ENCODE results near the gene NFATC1. TPM values are rescaled to one million over a fixed set of nuclear protein-coding genes. Genes with fewer than 3 reads are reported as not detected.

NFATC1 gene
- total RNA-seq, 1 donor from 2014 or later, result 21.9 TPM

- no peak overlapping the region for H3K4me3 ChIP-seq
- H3K36me3 ChIP-seq, result no peaks in the 10 kb centered on the region
- TF ChIP-seq POLR2A (IDR thresholded peaks at IDR 0.05), result no peak
- no peak for TF ChIP-seq CTCF (IDR thresholded peaks at IDR 0.05)
- no peak for TF ChIP-seq POLR2AphosphoS5 (IDR thresholded peaks at IDR 0.05; ENCODE audit: insufficient read depth in 1 of 2, low read depth in 1 of 2)
- no peaks in the 10 kb centered on the region for H3K4me1 ChIP-seq
- no peaks in the 10 kb centered on the region for H3K9me3 ChIP-seq
- DNase-seq (ENCODE audit: extremely low spot score in 2 of 2), result no peak
- H3K27me3 ChIP-seq, result no peaks in the 10 kb centered on the region
- H3K27ac ChIP-seq, result no peak overlapping the region
- intact Hi-C loops (cut with DNase I), result no loop called here
These were observed 10.9 kb upstream of the NFATC1 start for GRCh38 chr18:79384834-79385233.

- no peak for TF ChIP-seq CTCF (IDR thresholded peaks at IDR 0.05)
- H3K4me3 ChIP-seq, result no peak overlapping the region
- no peaks in the 10 kb centered on the region for H3K9me3 ChIP-seq
- no peak overlapping the region for H3K27ac ChIP-seq
- no peaks in the 10 kb centered on the region for H3K27me3 ChIP-seq
- DNase-seq (ENCODE audit: extremely low spot score in 2 of 2), result no peak
- H3K36me3 ChIP-seq, result no peaks in the 10 kb centered on the region
- intact Hi-C loops (cut with DNase I), result no loop called here
- no peaks in the 10 kb centered on the region for H3K4me1 ChIP-seq
These were observed 10.4 kb upstream of the NFATC1 start for GRCh38 chr18:79385326-79385707.

DNA sequence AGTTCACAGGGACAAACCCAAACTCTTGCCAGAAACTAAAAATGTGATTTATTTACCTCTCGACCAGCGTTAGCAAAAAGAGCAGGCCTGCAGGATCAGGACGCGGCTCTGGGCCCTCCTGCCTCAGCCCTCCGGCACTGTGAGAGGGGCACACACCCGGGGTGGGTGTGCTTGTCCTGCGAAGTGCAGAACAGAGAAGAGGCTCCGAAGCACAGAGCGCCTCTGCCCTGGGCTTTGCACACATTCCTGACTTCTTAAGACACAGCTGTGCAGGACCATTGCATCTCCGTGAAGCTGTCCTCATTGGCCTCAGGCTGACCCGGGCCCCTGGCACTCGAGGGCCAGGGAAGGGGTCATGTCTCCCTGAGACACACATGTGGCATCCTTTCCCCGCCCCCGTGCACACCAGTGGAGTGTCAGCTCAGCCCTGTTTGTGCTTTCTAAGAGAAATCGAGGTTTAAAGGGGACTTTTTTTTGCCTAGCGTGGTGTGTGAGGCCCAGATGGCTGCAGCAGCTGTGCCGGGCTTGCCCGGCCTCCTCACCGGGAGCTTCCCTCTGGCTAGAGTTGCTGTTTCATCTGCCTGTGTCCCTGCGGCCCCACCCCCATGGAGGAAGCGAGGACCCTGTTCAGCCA, 9.9 kb upstream of the NFATC1 start:
- intact Hi-C loops (cut with DNase I), result no loop called here
- Histone ChIP-seq H3K27me3 (no peaks in the 10 kb centered on the region), H3K9me3 (no peaks in the 10 kb centered on the region), H3K4me1 (no peaks in the 10 kb centered on the region), H3K4me3 (no peak overlapping the region), H3K36me3 (no peaks in the 10 kb centered on the region), H3K27ac (no peak overlapping the region)
- TF ChIP-seq CTCF (IDR thresholded peaks at IDR 0.05) (no peak), POLR2A (IDR thresholded peaks at IDR 0.05) (no peak), POLR2AphosphoS5 (IDR thresholded peaks at IDR 0.05; ENCODE audit: insufficient read depth in 1 of 2, low read depth in 1 of 2) (no peak)
- DNase-seq (ENCODE audit: extremely low spot score in 2 of 2), result no peak

DNA sequence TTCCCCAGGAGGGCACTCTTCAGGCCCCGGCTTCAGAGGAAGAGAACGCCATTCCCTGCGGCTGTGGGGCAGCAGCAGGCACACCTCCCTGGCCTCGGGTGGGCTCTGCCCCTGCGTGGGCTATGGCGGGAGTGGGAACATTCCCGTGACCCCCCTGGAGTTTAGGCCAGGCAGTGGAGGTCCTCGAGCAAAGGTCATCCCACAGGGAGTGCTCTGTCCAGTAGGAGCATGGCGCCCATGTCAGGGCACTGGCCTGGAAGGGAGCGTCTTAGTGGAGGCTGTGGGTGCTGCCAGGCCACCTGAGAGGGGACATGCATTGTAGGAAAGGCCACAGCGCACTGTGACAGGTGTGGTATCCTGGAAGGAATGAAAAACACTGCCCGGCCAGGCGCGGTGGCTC, 9.2 kb upstream of the NFATC1 start:
- Histone ChIP-seq H3K27ac (no peak overlapping the region), H3K4me3 (no peak overlapping the region), H3K9me3 (no peaks in the 10 kb centered on the region), H3K27me3 (no peaks in the 10 kb centered on the region), H3K4me1 (no peaks in the 10 kb centered on the region), H3K36me3 (no peaks in the 10 kb centered on the region)
- TF ChIP-seq POLR2AphosphoS5 (IDR thresholded peaks at IDR 0.05; ENCODE audit: insufficient read depth in 1 of 2, low read depth in 1 of 2), result no peak
- no peak for TF ChIP-seq CTCF (IDR thresholded peaks at IDR 0.05)
- TF ChIP-seq POLR2A (IDR thresholded peaks at IDR 0.05), result no peak
- intact Hi-C loops (cut with DNase I), result no loop called here
- DNase-seq (ENCODE audit: extremely low spot score in 2 of 2), result no peak

GRCh38 chr18:79387214-79387613, 8.5 kb upstream of the NFATC1 start:
- no peak overlapping the region for H3K27ac ChIP-seq
- no peaks in the 10 kb centered on the region for H3K4me1 ChIP-seq
- H3K4me3 ChIP-seq, result no peak overlapping the region
- H3K27me3 ChIP-seq, result no peaks in the 10 kb centered on the region
- DNase-seq (ENCODE audit: extremely low spot score in 2 of 2), result no peak
- intact Hi-C loops (cut with DNase I), result no loop called here
- TF ChIP-seq POLR2A (IDR thresholded peaks at IDR 0.05) (no peak), CTCF (IDR thresholded peaks at IDR 0.05) (no peak), POLR2AphosphoS5 (IDR thresholded peaks at IDR 0.05; ENCODE audit: insufficient read depth in 1 of 2, low read depth in 1 of 2) (no peak)
- H3K9me3 ChIP-seq, result no peaks in the 10 kb centered on the region
- no peaks in the 10 kb centered on the region for H3K36me3 ChIP-seq

Data from vagina (tissue), 2 donors.